HG03571 (cell line): Measurements from ENCODE around the gene ARHGAP26.
"Not testable (repeated sequence)": the region's sequence is repeated elsewhere in the genome, so short reads cannot be mapped to it uniquely, and the experiment has no call there.

ENCODE experiments used
- ATAC-seq: cut with Tn5 transposase; IDR thresholded peaks from one replicate; pipeline ENCODE4 v1.9.1; 2021; ENCODE audit not compliant: unreplicated experiment

ARHGAP26 gene

DNA sequence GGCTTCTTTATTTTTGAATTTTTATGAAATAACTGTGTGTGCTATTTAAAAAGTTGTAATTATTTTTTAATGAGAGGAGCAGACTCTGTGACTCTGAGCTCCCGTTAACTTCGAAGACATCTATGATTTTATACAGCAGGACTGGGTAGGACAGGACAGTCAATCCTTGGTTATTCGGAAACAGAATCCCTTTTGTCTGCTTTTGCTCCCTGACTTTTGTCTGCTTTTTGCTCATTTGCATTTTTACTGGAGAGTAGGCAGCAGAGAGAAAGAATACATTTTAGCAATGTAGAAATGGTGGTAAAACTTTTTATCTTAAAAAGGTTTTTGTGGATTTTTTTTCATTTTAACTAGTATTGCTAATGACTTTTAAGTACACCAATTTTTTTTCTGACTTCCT, 303.6 kb downstream of the ARHGAP26 start:
- ATAC-seq = no peak

DNA sequence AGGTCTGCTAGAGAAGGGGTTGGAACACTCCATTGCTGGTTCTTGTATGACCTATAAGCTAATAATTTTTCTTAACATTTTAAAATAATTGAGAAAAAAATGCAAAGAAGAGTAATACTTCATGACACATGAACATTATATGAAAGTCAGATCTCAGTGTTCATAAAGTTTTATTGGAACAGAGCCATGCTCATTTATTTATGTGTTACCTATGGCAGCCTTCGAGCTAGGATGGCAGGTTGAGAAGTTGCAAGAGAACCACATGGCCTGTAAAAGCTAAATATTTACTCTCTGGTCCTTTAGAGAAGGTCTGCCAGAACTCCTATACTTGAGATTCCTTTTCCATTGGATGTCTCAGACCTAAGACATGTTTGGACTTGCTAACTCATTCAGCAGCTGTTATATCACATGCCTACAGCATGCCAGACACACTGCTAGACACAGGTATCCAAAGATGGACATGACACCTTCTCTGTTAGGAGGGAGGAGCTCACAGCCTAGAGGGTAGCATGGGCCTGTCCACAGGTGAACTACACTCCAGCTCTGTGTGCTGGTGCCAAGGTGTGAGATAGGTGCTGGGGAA, 304.3 kb downstream of the ARHGAP26 start:
- ATAC-seq = no peak

DNA sequence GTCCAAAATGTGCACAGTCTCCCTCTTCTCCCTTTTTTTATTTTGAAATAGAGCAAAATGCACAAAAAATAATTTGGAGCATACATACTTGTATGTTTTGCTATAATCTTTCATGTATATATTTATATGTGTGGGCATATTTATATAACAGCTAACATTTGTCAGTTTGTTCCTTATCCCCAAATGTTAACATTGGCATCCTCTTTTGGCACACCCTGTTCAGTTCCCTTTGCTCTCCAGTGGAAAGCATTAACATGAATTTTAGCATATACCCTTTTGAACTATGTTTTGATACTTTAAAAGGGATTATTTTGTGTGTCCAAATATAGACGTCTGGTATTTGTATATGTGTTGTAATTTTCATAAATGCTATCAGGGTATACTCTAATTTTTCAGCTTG, 306.2 kb downstream of the ARHGAP26 start:
- no peak for ATAC-seq

DNA sequence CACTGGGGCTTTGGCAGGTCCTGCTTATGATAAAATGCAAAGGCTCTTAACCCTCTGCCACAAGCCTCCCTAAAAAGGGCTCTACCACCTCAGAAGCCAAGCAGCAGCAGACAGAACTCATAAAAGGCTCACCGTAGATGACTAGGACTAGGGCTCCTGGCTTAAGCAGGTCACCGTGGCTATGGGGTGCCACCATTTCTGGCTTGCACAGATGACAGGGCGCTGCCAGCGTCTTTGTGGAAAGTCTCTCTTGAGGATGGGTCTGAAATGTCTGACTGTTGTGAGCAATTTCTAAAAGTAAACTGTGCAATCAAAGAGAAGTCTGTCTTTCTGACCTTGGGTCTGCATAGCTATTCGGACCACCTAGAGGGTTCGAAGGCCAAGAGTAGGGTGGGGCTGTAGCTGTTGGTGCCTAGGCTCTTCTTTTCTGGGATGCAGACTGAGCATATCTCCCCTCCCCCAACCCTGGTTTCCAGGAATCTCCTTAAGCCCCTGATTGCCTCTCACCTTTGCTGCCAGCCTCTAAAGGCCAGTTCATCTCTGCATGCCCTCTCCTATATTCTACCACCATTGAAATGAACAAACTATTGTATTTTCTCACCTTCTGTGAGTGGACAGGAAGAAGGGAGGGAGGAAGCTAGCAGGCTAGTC, 307.4 kb downstream of the ARHGAP26 start:
- ATAC-seq = no peak

DNA sequence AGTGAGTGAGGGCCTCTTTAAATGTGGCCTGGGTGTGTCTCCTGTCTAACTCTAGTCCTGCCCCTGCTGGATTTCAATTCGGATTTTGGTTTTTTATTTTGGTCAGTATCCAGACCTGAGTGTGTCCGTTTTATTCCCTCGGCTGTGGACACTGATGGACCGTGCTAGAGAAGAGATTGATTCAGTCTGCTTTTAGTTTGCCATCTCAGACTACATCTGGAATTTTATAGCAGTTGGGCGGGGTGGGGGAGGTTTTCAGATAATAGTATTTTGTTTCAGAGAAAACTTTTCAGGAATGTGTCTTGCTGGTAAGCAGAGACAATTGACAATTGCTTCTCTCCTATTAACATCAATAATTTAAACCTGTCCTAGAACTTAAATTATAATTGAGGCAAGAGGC, 308.1 kb downstream of the ARHGAP26 start:
- no peak for ATAC-seq

DNA sequence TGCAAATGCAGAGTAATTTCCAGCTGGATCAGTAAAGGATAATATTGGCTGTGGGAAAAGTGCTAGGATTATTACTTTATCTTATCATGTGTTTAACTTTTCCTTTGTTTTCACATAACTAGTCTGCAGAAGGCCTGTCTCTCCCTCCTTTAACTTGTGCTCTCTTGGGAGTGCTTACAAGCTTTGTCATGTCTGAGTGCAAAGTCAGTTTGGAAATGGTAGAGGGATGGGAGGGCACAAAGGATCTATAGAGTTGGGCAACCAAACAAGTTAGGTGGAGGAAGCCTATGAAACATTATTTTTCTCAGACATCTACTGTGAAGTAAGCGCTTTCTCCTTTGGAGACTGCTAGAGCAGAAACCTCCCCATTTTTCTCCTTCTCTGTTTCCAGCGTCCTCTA, 308.8 kb downstream of the ARHGAP26 start:
- ATAC-seq = no peak

DNA sequence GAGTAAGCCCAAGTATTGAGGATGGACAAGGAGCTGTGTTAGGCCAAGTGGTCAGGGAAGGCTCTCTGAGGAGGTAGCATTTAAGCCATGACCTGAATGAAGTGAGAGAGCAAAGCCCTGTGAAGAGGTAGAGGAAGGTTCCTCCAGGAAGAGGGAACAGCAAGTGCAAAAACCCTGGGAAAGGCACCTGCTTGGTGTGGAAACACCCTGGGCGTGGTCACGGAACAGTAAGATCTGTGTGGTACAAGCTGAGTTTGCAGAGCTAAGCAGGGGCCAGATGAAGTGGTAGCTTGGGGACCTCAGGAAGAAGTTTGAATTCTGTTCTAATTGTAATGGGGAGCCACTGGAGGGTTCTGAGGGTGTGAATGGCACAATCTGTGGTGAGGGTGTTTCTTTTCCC, 310.2 kb downstream of the ARHGAP26 start:
- ATAC-seq = no peak

DNA sequence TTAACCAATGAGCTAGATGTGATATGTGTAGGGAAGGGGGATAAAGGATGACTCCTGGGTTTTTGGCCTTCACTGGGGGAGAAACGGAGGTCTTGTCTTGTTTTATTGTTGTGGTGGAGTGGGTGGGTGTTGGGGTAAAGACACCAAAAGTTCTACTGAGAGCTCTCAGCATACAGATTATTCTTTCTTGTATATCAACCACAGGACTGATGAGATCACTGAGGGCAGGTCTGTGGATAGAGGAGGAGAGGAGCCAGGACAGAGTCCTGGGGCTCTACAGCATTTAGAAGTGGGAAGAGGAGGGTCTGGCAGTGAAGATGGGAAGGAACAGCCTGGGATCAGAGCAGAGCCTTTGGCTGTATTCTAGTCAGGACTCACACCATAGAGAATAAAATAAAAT, 310.8 kb downstream of the ARHGAP26 start:
- no peak for ATAC-seq

DNA sequence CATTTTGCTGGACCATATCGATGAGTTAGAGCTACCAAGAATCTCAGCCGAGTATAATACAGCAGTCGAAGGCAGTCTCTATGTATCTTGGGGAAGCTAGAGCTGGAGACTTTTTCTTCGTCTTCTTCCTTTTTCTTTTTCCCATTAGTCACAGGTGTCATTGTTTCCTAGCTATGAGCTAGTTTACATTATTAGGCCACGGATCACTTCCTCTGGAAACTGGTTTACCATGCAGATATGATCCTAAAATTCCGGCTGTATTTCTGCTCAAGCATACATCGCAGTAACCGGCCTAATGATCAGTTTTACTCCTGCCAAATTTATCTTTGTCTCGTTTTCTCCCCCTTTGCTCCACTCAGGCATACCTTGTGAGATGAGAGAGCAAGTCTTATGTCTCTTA, 312.8 kb downstream of the ARHGAP26 start:
- no peak for ATAC-seq

DNA sequence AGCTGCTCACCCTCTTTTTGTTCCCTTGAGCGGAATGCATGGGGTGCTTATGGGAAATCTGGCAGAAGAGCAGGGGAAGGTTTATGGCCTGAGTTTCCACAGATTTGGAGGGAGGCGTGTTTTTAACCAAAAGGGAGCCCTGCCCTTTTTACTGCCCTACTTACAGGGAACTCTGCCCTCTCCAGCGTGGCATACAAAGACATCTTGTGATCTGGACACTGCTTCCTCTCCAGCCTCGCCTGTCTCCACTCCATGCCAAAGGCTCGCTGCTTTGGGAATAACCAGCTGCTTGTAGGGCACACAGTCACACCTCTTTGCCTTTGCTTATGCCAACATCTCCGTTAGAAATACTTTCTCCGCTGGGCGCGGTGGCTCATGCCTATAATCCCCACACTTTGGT, 314.2 kb downstream of the ARHGAP26 start:
- ATAC-seq = no peak

DNA sequence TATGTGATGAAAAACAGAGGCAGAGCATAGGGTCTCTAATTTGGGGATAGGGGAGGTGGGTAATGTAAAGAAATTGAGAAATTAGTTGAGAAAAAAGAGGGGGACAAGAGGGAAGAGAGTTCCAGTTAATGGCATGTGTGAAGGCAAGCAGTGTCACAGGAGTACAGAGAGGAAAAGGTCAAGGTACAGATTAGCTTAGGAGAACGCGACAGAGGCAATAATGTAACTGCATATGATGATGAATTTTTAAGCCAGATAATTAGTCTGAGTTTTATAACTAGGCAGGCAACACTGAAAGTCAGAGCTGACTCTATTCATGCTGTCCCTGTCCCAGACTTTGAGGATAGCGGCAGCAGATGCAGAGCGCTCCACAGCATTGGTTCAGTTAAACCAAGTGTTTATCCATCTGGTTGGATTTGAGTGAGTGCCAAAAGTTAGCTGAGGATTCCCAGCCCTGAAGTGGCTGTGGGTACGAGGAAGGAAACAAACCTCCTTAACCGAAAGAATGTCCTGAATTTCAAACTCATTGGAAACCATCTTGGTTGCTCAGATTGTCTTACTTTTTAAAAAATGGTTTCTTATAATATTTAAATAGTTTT, 315.2 kb downstream of the ARHGAP26 start:
- ATAC-seq = no peak

DNA sequence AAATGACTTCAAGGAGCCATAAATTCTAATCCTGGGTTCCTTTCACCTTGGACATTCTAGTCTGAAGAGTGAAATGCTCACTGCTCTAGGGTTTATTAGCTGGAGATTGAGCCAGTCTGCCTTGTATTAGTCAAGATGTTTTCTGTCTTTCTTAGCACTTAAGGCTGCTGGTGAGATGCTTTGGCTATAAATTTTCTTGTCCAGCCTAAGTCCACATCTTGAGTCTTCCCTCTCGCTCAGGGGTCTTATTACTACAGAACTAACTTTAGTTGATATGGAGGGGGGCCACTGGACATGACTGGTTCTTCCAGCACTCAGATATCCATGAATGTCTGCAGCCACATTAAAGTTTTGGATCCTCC, 316.4 kb downstream of the ARHGAP26 start:
- ATAC-seq = no peak

DNA sequence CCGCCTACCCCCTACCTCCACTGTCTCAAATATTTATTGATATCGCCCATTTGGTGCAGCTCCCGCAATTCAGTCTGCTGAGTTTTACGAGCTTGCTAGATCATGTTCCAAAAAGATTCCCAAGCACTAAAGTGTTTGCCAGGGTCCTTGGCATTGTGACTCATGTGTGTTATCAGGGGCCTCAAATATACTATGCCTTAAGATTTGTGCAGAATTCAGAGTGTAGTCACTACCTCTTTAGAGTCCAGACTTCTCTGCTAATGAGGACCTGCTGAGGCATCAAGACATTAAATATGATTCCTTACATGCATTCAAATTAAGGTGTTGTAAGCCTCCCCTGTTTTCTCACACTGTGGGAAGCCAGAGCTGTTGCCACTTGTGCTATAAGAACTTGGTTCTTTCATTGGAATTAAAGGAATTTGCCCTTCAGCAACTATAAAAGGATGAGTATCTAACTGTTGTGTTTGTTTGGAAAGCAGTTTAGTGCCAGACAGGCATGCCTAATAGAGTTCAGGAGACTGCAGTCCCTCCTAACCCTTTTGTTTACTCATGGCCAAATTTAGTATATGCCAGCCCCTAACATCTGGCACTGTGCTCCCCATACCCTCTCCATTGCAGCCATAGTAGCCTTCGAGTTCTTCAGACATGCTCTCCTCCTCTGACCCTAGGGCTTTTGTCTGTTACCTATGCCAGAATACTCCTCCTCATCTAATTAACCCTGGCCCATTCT, 316.9 kb downstream of the ARHGAP26 start:
- no peak for ATAC-seq

DNA sequence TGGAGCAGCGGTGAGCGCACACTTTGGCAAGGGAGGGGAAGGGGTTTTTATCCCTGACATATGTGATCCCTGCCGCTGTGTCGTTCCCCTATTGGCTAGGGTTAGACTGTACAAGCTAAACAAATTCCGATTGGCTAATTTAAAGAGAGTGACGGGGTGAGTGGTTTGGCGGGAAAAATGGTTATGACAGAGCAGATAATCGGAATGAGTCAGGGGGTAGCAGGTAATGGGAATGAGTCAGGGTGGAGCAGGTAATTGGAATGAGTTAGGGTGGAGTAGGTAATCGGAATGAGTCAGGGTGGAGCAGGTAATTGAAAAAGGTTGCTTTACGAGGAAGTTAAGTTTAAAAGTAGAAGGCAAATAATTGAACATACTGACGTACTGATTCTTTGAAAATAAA, 318.5 kb downstream of the ARHGAP26 start:
- ATAC-seq = not testable (repeated sequence)

DNA sequence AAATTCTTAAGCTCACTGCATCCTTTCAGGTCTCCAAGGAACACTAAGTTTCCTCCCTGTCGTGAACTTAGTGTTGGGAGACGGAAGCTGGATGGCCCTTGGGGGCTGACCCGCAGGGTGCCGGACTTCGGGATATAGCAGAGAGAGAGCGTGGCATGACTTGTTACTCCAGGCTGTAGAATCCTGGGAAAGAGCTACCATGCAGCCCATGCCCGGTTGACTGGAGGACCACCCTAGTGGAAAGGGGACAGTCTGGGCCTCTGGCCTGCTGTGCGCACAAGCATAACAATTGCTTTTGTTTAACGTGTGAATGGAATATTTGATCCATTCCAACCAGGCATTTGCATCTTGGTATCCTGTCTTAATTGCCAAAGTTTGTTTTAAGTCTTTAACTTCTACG, 319.9 kb downstream of the ARHGAP26 start:
- ATAC-seq = not testable (repeated sequence)

DNA sequence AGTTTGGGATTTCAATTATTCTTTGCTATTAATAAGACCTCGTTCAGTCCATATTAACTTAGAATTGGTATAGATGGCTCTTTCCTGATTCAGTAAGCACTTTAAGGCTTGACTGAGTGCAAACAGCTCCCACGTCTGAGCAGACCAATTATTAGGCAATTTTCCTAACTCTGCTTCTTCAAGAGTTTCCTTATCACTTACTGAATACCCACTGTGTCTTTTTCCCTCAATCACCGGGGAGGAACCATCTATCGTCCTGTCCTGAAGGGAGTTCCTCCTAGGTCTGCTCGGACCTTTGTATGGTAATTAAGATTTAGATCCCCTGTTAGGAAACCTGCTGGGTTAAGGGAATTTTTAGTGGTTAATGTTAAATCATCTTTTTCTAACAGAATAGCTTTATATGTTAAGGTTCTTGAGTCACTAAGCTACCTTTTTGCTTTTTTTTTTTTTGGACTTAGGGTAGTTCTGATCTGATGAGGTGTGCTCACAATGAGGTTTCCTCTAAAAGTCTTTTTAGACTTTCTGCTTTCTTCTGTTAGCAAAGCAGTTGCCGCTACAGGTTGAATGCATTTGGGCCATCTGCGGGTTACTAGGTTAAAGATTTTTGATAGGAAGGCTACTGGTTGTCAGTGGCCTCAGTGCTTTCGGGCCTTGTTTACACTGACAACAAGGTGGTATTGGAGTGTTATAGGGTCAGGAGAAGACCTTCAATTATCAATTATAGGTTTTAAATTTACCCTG, 322.7 kb downstream of the ARHGAP26 start:
- not testable (repeated sequence) for ATAC-seq

DNA sequence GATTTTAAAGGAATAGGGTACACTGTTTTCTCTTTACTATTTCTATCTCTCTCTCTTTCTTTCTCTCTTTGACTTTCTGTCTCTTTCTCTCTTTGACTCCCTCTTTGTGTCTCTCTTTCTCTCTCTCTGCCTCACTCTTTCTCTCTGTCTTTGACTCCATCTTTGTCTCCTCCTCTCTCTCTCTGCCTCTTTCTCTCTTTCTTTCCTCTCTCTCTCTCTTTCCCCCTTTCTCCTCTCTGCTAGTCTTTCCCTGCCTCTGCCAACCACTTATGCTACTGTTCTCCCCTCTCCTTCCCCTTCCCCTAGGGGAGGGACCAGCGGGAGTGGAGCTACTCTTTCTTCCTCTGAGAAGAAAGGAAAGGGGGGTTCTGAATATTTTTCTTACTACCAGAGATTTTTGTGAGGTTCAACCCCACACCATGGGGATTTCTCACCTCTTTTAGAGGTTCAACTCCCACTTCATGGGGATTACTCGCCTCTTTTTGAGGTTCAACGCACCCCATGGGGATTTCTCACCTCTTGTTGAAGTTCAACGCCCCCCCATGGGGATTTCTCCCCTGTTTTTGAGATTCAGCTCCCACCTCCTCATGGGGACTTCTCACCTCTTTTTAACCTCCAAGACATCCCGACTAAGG, 323.4 kb downstream of the ARHGAP26 start:
- no peak for ATAC-seq

DNA sequence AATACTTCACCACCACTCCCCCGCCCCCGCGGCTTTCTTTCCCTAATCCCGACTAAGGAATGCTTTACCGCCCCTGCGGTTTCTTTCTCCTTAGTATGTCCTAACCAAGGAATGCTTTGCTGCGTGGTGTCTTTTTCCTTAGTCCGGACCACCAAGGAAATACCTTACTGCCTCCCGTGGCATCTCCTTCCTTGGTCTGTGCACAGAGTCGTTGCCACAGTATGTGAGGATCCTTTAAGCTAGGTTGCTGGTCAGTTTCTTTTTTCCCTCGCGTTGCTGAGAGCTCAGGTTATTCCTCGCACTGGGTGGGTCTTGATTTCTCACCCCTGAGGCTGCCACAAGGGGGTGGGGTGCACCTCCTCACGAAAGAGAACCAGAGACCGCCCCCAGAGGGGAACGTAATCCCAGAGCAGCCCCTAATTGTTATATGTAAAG, 323.9 kb downstream of the ARHGAP26 start:
- ATAC-seq = no peak

DNA sequence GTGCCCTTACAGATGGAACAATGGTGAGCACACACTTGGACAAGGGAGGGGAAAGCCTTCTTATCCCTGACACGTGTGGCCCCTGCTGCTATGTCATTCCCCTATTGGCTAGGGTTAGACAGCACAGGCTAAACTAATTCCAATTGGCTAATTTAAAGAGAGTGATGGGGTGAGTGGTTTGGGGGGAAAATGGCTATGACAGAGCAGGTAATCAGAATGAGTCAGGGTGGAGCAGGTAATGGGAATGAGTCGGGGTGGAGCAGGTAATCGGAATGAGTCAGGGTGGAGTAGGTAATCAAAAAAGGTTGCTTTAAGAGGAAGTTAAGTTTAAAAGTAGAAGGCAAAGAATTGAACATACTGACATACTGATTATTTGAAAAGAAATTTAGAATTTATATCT, 324.4 kb downstream of the ARHGAP26 start:
- not testable (repeated sequence) for ATAC-seq

DNA sequence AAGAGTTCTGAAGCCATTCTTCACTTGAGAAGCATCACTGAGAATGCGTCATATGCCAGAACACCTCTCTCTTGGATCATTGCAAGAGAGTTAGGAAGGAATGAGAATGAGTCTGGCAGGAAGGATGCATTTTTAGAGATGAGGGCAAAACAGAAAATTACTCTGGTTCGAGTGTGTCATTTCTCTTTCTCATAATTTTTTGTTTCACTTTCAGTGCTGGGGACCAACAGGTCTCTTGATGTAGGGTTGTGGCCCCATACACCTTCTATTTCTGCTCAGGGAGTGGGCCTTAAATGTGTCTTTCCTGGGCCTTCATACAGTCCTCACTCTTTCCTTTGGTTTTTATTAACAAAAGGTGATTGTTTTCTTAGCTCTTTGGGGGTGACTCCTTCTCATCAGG, 330.9 kb downstream of the ARHGAP26 start:
- peak; percentile 85 for ATAC-seq
